ENCODE data around the gene CCDC107. TPM values are rescaled to one million over a fixed set of nuclear protein-coding genes. Genes with fewer than 3 reads are reported as not detected.

The CCDC107 gene
- total RNA-seq, 2 donors from 2014 or later = 10.6 to 15.3 TPM

GRCh38 chr9:35700031-35700430 lies 41.9 kb downstream of the CCDC107 start:
- Mint-ChIP-seq H3K36me3 (ENCODE audit: low read depth) (peaks cover 50% of the 10 kb centered on the region), H3K27ac (no peak overlapping the region), H3K27me3 (ENCODE audit: insufficient read depth) (no peaks in the 10 kb centered on the region), H3K4me1 (peaks cover 2% of the 10 kb centered on the region), H3K4me3 (no peak overlapping the region), H3K9me3 (no peaks in the 10 kb centered on the region)
- TF ChIP-seq CTCF (conservative IDR thresholded peaks at IDR 0.05) = no peak
- Histone ChIP-seq H3K4me3 (ENCODE audit: low read length) (no peak overlapping the region), H3K4me1 (ENCODE audit: control insufficient read depth, insufficient read depth, low read length) (no peaks in the 10 kb centered on the region), H3K27ac (ENCODE audit: low read depth, low read length) (no peak overlapping the region), H3K27me3 (ENCODE audit: control insufficient read depth, insufficient read depth, low read length, poor library complexity, severe bottlenecking) (no peaks in the 10 kb centered on the region), H3K9ac (ENCODE audit: extremely low read depth, low read length, poor library complexity, severe bottlenecking) (no peak overlapping the region), H3K9me3 (ENCODE audit: control insufficient read depth, low read length) (no peaks in the 10 kb centered on the region), H3K36me3 (ENCODE audit: control insufficient read depth, insufficient read depth, low read length) (peaks cover 91% of the 10 kb centered on the region)
- 92 to 95% methylated on average over 11 of the region's 11 CpGs for WGBS, 2 experiments (ENCODE audit: insufficient coverage in 1 of 2, insufficient read length in 1 of 2)
- DNase-seq = no peak

- Histone ChIP-seq H3K4me1 (ENCODE audit: control insufficient read depth, insufficient read depth, low read length) (no peaks in the 10 kb centered on the region), H3K27ac (ENCODE audit: low read depth, low read length) (no peak overlapping the region), H3K27me3 (ENCODE audit: control insufficient read depth, insufficient read depth, low read length, poor library complexity, severe bottlenecking) (no peaks in the 10 kb centered on the region), H3K4me3 (ENCODE audit: low read length) (no peak overlapping the region), H3K9me3 (ENCODE audit: control insufficient read depth, low read length) (no peaks in the 10 kb centered on the region), H3K9ac (ENCODE audit: extremely low read depth, low read length, poor library complexity, severe bottlenecking) (no peak overlapping the region), H3K36me3 (ENCODE audit: control insufficient read depth, insufficient read depth, low read length) (peaks cover 95% of the 10 kb centered on the region)
- Mint-ChIP-seq H3K27ac (no peak overlapping the region), H3K9me3 (no peaks in the 10 kb centered on the region), H3K27me3 (ENCODE audit: insufficient read depth) (no peaks in the 10 kb centered on the region), H3K4me3 (no peak overlapping the region), H3K4me1 (peaks cover 2% of the 10 kb centered on the region), H3K36me3 (ENCODE audit: low read depth) (peaks cover 53% of the 10 kb centered on the region)
- no peak for DNase-seq
- no peak for TF ChIP-seq CTCF (conservative IDR thresholded peaks at IDR 0.05)
Measured at GRCh38 chr9:35700942-35701341, 42.9 kb downstream of the CCDC107 start.

GRCh38 chr9:35702696-35703095 lies 44.6 kb downstream of the CCDC107 start:
- Histone ChIP-seq H3K27me3 (ENCODE audit: control insufficient read depth, insufficient read depth, low read length, poor library complexity, severe bottlenecking) (no peaks in the 10 kb centered on the region), H3K4me1 (ENCODE audit: control insufficient read depth, insufficient read depth, low read length) (no peaks in the 10 kb centered on the region), H3K9me3 (ENCODE audit: control insufficient read depth, low read length) (no peaks in the 10 kb centered on the region), H3K4me3 (ENCODE audit: low read length) (no peak overlapping the region), H3K27ac (ENCODE audit: low read depth, low read length) (no peak overlapping the region), H3K9ac (ENCODE audit: extremely low read depth, low read length, poor library complexity, severe bottlenecking) (no peak overlapping the region), H3K36me3 (ENCODE audit: control insufficient read depth, insufficient read depth, low read length) (peaks cover 94% of the 10 kb centered on the region)
- Mint-ChIP-seq H3K36me3 (ENCODE audit: low read depth) (peaks cover 51% of the 10 kb centered on the region), H3K4me1 (no peaks in the 10 kb centered on the region), H3K27ac (no peak overlapping the region), H3K27me3 (ENCODE audit: insufficient read depth) (no peaks in the 10 kb centered on the region), H3K9me3 (no peaks in the 10 kb centered on the region), H3K4me3 (no peak overlapping the region)
- no peak for DNase-seq
- no peak for TF ChIP-seq CTCF (conservative IDR thresholded peaks at IDR 0.05)
- WGBS, 2 experiments (ENCODE audit: insufficient coverage in 1 of 2, insufficient read length in 1 of 2) = 92 to 95% methylated on average over 7 of the region's 7 CpGs
